KG1 (cell line): Measurements from ENCODE around the gene MZT2B.
"Not testable (repeated sequence)": the region's sequence is repeated elsewhere in the genome, so short reads cannot be mapped to it uniquely, and the experiment has no call there.

Experiments
- DNase-seq: peaks from one replicate; lab custom pipeline; 2025; lab: John Stamatoyannopoulos, UW

The MZT2B gene

DNA sequence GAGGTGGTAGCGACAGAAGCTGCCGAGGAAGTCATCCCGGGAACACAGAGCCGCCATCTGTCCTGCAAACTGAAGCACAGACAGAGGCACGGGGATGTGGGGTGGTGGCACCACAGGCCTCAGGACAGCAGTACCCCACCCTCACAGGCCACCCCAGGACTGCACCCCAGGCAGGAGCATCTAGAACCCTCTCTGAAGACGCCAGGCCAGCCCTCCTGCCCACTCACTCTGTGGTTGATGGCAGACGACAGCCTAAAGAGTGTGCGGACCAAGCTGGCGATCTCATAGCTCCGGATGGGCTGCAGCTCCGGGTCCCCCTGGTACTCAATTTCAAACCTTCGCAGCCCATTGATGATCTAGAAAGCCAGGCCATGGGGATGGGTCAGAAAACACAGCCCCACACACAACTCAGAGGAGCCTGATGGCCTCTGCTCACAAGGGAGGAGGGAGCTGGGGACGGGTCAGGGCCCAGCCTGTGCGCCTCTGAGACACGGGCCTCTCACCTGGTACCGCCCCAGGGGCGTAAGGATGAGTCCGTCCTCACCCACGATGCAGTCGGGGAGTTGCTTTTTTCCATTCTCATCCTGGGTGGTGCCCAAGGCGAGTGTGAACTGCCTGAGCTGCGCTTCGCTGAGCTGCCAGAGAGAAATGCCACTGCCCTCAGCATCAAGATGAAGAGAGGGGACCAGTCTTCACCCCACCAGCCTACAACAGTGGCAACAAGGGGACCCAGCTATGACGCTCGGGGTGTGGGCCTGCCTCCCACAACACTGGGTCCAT lies 29.1 kb upstream of the MZT2B start:
- no peak for DNase-seq

GRCh38 chr2:130153721-130154422 lies 28.2 kb upstream of the MZT2B start:
- not testable (repeated sequence) for DNase-seq

DNA sequence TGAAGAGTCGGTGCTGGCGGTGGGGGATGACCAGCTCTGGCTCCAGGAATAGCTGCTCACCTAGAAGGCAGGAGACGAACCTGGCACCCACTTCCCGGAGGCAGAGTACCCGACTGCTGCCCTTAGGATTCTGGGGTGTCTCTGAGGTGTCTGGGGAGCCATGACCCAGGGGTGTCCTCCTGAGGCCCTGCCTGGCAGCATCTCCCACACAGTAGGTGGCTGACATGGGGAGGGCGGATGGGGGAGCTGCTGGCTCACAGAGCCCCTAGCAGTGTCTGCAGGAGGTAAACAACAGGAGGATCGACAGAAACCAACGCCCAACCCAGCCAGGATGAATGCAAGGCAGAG lies 27.7 kb upstream of the MZT2B start:
- not testable (repeated sequence) for DNase-seq

DNA sequence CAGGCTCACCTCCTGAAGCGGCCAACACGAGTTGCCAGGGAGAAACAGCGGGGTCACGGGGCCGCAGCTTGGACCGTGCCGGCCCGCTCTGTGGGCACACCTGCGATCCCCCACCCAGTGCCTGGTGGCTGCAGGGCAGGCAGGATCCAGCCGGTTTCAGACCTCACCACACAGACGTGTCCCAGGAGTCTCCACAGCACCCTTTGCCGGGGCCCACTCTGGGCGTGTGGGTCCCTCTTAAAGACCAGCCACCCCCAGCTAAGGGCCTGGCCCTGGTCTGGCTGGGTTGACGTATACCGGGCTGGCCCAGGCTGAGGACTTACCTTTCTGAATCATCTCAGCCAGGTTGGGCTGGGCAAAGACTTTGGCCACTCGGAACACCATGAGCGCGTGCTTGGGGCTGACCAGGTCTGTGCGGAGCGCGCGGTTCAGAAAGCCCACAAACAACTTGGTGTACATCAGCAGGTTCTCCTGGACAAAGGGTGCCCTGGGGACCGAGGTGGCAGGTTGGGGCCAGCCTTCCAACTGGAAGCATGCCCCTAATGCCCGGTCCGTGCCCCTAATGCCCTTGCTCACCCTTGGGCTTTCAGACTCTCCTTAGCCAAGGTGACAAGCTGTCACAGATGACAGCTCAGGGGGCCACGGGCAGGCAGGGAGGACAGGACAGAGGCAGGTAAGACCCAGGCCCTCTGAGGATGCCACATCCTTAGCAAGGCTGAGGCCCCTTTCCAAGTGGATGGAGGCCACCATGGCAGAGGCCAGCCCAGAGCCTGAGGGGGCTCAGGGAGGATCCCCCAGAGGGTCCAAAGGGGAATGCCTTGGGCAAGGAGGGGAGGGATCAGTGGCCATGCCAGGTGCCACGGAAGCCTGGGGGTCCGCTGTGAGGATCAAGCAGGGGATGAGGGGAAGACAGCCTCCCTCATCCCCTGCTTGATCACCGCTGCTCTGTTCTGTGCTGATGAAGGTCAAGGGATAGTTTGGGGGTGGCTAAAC lies 27.0 kb upstream of the MZT2B start:
- no peak for DNase-seq

DNA sequence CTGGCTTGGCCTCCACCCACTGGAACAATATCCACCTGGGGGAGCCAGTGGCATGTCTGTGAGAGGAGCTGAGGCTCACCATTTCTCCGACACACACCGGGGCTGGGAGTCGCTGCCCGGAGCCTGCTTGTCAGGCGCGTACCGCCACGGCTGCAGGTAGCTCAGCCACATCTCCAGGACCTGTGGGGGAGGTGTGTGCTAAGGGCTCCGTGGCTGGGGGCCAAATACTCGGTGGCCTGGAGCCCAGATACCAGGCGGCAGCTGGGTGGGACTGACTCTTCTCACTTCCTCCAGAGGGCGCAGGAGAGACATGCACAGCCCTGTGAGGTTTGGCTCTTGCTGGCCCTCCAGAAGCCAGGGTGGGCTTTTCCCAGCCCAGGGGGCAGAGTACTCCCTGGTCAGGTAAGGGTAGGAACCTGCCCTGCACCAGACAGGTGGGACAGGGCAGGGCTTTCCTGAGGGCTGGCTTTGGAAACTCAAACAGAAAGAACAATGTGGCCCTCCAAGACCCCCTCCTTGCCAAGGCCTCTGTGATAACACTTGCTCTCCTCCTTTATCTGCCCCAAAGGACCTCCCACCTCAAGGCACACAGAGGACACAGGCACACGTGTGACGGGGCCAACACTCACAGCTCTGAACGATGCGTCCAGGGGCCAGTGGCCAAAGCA lies 26.0 kb upstream of the MZT2B start:
- not testable (repeated sequence) for DNase-seq

GRCh38 chr2:130156624-130157004 lies 25.4 kb upstream of the MZT2B start:
- no peak for DNase-seq

DNA sequence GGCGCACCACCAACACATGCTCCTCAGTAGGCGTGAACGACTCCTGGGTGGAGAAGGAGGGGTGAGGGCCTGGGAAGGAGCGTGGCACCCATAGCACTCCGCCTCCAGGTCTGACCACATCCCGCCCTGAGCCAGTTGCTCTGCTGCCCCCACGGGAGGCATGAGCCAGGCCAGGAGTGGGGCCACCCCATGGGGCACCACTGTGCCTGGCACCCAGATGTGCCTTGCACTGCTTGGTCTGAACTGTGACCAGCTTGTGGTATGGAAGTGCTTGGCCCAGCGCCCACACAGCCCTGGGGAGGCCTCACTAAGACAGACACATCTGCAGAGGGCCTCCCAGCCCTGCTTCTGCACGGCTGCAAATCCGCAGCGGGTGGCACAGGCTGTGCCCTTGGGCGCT lies 24.7 kb upstream of the MZT2B start:
- not testable (repeated sequence) for DNase-seq

DNA sequence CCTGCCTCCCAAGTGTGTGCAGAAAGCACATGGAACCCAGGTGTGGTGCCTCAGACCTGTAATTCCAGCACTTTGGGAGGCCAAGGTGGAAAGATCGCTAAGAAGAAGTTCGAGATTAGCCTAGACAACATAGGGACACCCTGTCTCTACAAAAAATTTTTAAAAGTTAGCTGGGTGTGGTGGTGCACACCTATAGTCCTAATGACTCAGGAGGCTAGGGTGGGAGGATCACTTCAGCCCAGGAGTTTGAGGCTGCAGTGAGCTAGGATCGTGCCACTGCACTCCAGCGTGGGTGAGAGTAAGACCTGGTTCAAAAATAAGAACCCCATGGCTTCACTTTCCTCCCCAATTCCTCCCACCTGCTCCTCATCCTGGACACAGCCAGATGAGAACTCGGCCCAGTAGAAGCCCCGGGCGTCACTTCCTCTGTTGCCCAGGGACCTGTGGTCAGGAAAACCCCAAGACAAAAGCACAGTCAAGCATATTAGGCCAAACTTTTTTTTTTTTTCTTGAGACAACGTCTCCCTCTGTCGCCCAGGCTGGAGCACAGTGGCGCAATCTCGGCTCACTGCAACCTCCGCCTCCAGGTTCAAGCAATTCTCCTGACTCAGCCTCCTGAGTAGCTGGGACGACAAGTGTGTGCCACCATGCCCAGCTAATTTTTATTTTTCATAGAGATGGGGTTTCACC lies 24.1 kb upstream of the MZT2B start:
- not testable (repeated sequence) for DNase-seq

DNA sequence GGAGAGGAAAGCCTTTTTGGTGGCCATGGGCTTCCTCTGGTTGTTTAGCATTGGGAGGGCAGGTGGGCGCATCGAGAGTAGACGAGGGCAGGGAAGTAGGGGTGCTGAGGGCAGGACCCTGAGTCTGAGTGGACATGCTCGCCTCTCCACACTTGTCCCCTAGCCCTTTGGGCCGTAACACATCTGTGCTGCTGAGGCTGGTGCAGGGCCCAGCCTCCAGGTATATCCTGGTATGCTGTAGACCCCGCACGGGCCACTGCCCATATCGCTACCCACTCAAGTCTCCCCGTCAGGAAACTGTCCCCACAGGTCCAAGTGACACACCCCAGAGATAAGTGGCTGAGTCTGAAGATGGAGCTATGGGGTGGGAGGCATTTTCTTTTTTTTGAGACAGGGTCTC lies 23.4 kb upstream of the MZT2B start:
- no peak for DNase-seq

DNA sequence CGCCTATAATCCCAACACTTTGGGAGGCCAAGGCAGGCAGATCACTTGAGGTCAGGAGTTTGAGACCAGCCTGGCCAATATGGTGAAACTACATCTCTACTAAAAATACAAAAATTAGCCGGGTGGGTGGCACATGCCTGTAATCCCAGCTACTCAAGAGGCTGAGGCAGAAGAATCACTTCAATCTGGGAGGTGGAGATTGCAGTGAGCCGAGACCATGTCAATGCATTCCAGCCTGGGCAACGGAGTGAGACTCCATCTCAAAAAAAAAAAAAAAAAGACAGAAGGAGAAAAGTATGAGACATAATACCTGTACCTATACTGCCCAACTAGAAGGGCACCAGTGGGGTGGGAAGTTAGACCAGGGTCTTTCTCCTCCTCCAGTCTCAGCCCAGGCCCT lies 22.7 kb upstream of the MZT2B start:
- DNase-seq: not testable (repeated sequence)

- DNase-seq: no peak
Measured at GRCh38 chr2:130160131-130160530, 21.9 kb upstream of the MZT2B start.

DNA sequence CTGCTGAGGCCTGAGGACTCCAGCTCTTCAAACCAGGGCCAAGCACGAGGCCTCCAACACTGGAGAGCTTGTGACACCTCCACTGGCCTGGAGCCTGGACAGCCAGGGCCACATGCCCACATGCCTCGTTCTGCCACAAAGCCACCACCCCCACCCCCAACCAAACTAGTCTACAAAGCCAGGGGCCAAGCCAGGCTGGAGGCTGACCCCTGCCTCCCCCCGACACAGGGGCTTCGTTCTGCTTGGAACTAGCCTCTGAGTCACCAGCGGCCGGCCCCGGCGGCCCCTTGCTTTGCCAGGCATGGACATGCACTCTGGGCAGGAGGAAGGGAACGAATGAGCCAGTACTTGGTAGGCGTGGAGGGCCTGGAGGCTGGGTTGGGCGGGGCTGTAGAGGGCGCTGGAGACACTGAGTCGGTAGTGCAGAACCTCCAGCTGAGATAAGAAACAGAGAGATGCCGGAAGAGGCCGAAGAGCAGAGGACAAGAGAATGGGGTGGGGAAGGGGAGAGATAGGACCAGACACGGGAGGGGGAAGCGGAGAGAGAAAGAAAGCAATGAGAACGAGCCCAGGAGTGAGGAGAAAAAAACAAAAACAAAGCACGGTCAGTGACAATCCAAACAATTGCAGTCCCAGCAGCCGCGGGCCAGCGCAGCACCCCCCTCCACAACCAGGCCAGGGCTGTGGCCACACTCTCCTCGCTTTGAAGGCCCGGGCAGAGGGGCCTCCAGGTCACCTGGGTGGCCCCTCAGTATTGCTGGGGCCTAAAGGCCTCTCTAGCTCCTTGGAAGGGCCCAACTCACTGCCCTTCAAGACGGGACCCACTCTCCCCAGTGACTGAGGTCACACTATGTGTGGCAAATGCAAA lies 21.0 kb upstream of the MZT2B start:
- DNase-seq: not testable (repeated sequence)

DNA sequence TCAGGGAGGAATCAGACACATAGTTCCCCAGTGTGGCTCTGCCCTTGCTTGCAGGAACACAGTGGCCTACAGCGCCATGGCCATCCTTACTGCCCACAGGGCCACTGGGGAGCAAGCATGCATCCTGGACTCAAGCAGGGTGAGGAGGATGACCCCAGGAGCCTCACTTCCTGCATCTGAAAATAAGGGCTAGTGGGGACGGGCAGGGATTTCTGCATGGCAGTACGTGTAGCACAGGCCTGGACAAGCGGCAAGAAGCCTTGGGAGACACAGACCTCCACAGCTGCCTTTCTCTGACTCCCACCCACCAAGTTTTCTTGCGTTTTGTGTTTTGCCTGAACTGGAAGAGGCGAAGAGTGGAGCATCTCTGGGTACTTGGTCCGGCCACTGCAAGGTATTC lies 19.6 kb upstream of the MZT2B start:
- not testable (repeated sequence) for DNase-seq

DNA sequence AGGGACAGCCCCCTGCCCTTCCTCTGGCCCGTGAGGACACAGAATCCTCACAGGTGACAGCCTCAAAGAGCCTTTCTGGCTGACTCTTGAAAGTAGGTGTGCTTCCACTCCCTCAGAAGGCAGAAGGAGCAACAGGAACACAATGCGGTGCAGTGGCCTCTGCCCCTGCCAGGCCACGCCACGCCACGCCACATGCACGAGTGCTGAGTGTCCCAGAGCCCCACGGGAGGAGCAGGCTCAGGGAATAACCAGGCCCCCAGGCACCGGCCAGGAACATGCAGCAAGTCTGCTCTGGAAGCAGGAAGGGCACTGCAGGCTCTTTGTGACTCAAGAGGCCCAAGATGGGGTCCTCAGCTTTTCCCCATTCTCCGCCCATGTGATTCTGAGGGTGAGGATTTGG lies 19.1 kb upstream of the MZT2B start:
- DNase-seq: no peak

GRCh38 chr2:130165293-130166016 lies 16.6 kb upstream of the MZT2B start:
- DNase-seq: no peak

- not testable (repeated sequence) for DNase-seq
Measured at GRCh38 chr2:130166611-130167010, 15.5 kb upstream of the MZT2B start.

GRCh38 chr2:130169163-130169562 lies 12.9 kb upstream of the MZT2B start:
- DNase-seq: not testable (repeated sequence)

GRCh38 chr2:130169896-130170295 lies 12.2 kb upstream of the MZT2B start:
- no peak for DNase-seq

- DNase-seq: not testable (repeated sequence)
Measured at GRCh38 chr2:130174866-130175265, 7.2 kb upstream of the MZT2B start.
